B cell (primary cell): ENCODE data around the gene GRK6. TPM values are rescaled to one million over a fixed set of nuclear protein-coding genes. Genes with fewer than 3 reads are reported as not detected.

ENCODE experiments used
- polyA plus RNA-seq: library from polyadenylated mRNA; depleted of rRNA; stranded (reverse); fragments of >200 nt; gene quantifications from 2 replicates; pipeline ENCODE4 v1.2.3, GENCODE V29; 2012
- total RNA-seq, 2 donors: library from RNA; stranded (reverse); fragments of 120-200 nt in 1 of 2; gene quantifications; 1 replicate in 1 of 2; 2 replicates in 1 of 2; pipeline versions ENCODE4 v1.2.3 to v1.2.4, GENCODE V29; 2013 to 2022

Gene GRK6
- total and polyA plus RNA-seq, 2 donors (not counting 1 experiment from before 2014, with no cell fraction given) = 155 to 173 TPM

Other genes with a start within 250 kb of the GRK6 start
- 38.3 and 39.7 TPM in 2 replicates for gene RAB24, start 123.0 kb upstream of the GRK6 start, total RNA-seq
- gene RAB24, start 123.0 kb upstream of the GRK6 start, polyA plus RNA-seq = 147 and 235 TPM in 2 replicates
- gene PRELID1, start 122.9 kb upstream of the GRK6 start, total RNA-seq = 66.5 and 71.7 TPM in 2 replicates
- 64.7 and 86.8 TPM in 2 replicates for gene PRELID1, start 122.9 kb upstream of the GRK6 start, polyA plus RNA-seq
- 10.8 and 11.5 TPM in 2 replicates for gene MXD3, start 114.8 kb upstream of the GRK6 start, total RNA-seq
- gene MXD3, start 114.8 kb upstream of the GRK6 start, polyA plus RNA-seq = 12.0 and 14.8 TPM in 2 replicates
- 89.4 and 99.4 TPM in 2 replicates for gene LMAN2, start 75.0 kb upstream of the GRK6 start, total RNA-seq
- 82.8 and 123 TPM in 2 replicates for gene LMAN2, start 75.0 kb upstream of the GRK6 start, polyA plus RNA-seq
- gene RGS14, start 68.8 kb upstream of the GRK6 start, total RNA-seq = 85.8 and 92.6 TPM in 2 replicates
- gene RGS14, start 68.8 kb upstream of the GRK6 start, polyA plus RNA-seq = 167 and 184 TPM in 2 replicates
- not detected in 2 replicates for gene SLC34A1, start 42.2 kb upstream of the GRK6 start, total RNA-seq
- gene SLC34A1, start 42.2 kb upstream of the GRK6 start, polyA plus RNA-seq = 0.06 TPM in 1 of 2 replicates, not detected in the other
- gene PFN3, start 26.0 kb upstream of the GRK6 start, total RNA-seq = not detected in 2 replicates
- not detected in 2 replicates for gene PFN3, start 26.0 kb upstream of the GRK6 start, polyA plus RNA-seq
- gene F12, start 17.1 kb upstream of the GRK6 start, total RNA-seq = not detected in 2 replicates
- 3.1 and 6.5 TPM in 2 replicates for gene F12, start 17.1 kb upstream of the GRK6 start, polyA plus RNA-seq
- gene PRR7, start 20.1 kb downstream of the GRK6 start, total RNA-seq = 4.8 and 5.6 TPM in 2 replicates
- gene PRR7, start 20.1 kb downstream of the GRK6 start, polyA plus RNA-seq = 84.4 and 152 TPM in 2 replicates
- gene DBN1, start 47.0 kb downstream of the GRK6 start, total RNA-seq = 1.4 and 2.4 TPM in 2 replicates
- gene DBN1, start 47.0 kb downstream of the GRK6 start, polyA plus RNA-seq = 1.5 and 1.9 TPM in 2 replicates
- 24.2 and 25.8 TPM in 2 replicates for gene PDLIM7, start 70.9 kb downstream of the GRK6 start, total RNA-seq
- gene PDLIM7, start 70.9 kb downstream of the GRK6 start, polyA plus RNA-seq = 21.2 and 23.9 TPM in 2 replicates
- 113 and 115 TPM in 2 replicates for gene DOK3, start 83.2 kb downstream of the GRK6 start, total RNA-seq
- 78.4 and 103 TPM in 2 replicates for gene DOK3, start 83.2 kb downstream of the GRK6 start, polyA plus RNA-seq
- gene DDX41, start 90.3 kb downstream of the GRK6 start, total RNA-seq = 110 and 111 TPM in 2 replicates
- gene DDX41, start 90.3 kb downstream of the GRK6 start, polyA plus RNA-seq = 150 and 168 TPM in 2 replicates
- gene FAM193B, start 127.9 kb downstream of the GRK6 start, total RNA-seq = 227 and 237 TPM in 2 replicates
- gene FAM193B, start 127.9 kb downstream of the GRK6 start, polyA plus RNA-seq = 301 and 351 TPM in 2 replicates
- gene TMED9, start 165.5 kb downstream of the GRK6 start, total RNA-seq = 63.1 and 67.6 TPM in 2 replicates
- gene TMED9, start 165.5 kb downstream of the GRK6 start, polyA plus RNA-seq = 54.7 and 58.8 TPM in 2 replicates
- 38.9 and 41.8 TPM in 2 replicates for gene B4GALT7, start 173.5 kb downstream of the GRK6 start, total RNA-seq
- 27.0 and 32.8 TPM in 2 replicates for gene B4GALT7, start 173.5 kb downstream of the GRK6 start, polyA plus RNA-seq